GM19467 (cell line): ENCODE measurements around the gene GPER1.
A peak's percentile ranks its signal among the peaks of the same experiment; 100 is the strongest.

Experiments
- ATAC-seq: cut with Tn5 transposase; IDR thresholded peaks from one replicate; pipeline ENCODE4 v1.9.1; 2021; ENCODE audit warnings: mild to moderate bottlenecking, moderate library complexity; ENCODE audit not compliant: unreplicated experiment

GPER1 gene

DNA sequence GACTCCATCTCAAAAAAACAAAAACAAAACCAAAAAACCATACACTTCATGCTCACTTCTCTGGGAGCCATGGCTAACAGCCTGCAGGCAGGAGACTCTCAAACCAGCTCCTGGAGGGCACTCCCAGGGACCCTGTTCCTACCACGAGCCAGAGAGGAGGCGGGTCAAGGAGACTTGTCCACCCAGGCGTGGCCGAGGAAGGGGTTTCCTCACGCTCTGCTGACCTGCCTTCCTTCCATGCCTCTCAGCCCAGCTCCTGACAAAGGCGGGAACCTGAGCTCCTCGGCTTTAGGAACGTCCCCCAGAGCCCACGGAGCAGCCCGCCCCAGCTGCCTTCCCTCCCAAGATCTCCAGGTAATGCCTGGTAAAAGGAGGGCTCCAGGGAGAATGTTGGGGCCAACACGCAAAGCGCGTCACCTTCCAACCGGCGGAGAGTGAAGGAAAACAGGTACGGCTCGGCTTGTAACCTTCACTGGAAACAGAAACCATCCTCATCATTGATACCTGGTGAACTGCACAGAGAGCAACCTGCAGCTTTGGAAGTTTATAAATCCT is 34.0 kb upstream of the GPER1 start:
- ATAC-seq = no peak

DNA sequence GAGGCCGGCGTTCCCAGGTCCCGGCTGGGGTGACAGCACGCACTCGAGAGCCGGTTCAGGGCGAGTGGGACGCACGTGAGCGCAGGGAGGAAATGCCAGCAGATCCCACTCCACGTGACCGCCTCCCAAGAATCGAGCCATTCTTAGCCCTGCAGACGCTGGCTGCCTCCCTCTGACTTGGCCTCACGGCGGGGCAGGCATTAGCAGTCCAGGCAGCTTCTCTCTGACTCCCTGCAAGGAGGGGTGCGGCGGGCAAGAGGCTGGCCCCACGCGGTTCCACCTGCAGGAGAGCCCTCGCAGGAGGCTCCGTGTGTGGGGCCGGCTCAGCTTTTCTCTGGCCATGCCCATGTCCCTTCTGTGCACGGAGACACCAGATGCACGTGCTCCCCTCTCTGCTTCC is 33.5 kb upstream of the GPER1 start:
- no peak for ATAC-seq

DNA sequence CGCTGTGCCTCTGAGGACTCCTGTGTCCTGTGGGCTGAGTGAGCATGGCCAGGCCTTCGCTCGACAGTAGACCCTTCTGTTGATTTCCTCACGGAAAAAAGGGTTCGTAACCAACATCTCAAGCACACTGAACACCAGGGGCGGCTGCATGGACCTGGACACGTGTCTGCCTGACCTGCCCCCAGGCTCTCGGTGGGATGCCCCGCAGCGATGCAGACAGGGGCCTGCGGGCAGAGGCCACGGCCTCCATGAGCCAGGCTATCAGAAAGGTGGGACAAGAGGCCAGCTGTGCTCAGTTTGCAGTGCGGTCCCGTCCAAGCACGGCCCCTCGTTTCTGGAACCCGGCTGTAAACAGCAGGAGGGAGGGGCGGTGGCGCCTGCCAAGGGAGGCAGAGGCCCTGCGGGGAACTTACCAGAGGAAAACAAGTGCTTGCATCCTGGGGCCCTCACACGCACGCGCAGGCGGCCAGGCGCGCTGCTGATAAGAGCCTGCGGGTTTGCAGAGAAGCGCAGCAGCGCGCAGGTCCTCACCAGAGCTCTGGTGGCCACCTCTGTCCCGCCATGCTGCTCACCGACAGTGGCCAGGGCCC is 33.0 kb upstream of the GPER1 start:
- no peak for ATAC-seq

DNA sequence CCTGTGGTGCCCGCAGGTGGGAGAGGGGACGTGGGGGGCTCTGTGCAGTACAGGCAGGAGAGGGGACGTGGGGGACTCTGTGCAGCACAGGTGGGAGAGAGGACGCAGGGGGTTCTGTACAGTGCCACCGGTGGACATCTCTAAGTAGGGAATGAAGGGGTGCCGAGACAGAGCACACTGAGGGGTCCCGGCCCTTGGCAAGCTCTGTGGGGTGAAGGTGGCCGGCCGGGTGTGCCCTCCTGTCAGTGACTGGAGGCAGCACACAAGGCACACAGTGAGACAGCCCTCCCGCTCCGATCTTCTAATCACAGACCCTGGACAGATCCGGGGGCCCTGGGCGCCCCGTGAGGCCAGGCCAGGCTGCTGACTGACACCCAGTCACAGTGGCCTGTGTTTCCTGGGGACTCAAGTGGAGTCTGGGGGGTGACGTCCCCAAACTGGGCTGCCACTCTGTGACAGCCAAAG is 32.4 kb upstream of the GPER1 start:
- ATAC-seq = no peak

DNA sequence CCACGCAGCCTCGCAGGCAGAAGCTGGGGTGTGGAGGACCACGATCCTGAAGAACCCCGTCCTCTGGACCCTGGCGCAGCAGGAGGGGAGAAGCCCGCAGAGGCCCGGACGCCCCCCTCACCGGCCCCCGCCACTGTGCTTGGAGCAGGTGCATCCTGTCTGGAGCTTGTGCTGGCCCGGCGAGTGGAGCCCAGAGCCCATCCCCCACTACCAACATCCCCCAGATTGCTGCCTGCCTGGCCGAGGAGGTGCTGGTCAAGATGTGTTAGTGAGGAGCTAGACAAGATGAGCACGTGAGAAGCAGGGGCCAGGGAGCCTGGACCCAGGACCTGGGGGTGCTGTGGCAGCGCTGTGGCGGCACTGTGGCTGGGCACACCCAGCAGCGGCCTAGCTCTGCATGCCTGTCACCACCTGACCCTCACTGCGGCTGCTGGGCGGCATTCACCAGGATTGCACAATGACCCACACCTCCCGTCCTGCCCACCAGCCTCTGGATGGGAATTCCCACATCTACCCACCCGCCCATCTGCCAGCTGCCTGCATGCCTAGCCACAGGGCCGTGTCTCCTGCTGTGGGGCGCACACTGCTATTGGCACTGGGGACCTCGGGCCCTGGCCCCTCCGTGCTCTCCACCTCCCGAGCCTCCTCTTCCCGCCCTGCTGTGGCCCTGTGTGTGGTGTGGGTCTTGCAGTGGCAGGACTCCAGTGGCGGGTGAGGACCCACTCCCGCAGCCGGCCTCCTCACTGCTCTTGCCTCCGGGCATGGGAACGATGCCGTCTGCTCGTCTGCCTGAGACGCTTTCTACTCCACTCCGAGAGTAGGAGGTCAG is 31.7 kb upstream of the GPER1 start:
- no peak for ATAC-seq

DNA sequence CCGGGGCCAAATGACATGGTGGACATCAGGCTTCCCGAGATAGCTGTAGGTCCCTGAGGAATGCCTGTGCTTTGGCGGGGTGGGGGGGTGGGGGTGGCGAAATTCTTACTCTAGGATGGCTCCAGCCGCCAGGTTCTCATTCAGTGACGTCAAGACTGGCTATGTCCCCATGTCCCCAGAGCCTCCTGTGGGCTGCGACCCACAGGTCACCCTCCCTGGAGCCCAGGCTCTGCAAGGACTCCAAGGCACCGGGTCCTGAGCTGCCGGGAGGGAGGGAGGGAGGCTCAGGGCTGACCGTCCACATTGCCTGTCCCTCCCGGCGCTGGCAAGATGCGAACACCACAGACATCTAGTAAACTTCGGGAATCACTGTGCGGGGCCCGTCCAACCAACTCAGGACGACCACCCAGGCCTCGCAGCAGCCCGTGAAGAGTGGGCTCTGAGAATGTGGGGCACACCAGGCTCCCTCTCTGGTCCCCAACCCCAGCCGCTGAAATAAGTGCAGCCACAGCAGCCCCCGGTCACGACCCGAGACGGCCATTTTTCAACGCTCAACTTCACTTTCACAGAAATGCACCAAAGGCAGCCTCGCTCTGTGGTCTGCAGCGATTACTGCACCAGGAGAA is 31.0 kb upstream of the GPER1 start:
- ATAC-seq = no peak

DNA sequence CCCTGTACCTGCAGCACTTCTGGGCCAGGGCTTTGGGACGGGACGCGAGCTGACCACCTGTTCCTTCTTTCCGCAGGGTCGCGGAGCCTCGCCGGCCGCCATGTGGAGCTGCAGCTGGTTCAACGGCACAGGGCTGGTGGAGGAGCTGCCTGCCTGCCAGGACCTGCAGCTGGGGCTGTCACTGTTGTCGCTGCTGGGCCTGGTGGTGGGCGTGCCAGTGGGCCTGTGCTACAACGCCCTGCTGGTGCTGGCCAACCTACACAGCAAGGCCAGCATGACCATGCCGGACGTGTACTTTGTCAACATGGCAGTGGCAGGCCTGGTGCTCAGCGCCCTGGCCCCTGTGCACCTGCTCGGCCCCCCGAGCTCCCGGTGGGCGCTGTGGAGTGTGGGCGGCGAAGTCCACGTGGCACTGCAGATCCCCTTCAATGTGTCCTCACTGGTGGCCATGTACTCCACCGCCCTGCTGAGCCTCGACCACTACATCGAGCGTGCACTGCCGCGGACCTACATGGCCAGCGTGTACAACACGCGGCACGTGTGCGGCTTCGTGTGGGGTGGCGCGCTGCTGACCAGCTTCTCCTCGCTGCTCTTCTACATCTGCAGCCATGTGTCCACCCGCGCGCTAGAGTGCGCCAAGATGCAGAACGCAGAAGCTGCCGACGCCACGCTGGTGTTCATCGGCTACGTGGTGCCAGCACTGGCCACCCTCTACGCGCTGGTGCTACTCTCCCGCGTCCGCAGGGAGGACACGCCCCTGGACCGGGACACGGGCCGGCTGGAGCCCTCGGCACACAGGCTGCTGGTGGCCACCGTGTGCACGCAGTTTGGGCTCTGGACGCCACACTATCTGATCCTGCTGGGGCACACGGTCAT is 30.3 kb upstream of the GPER1 start:
- ATAC-seq = no peak

DNA sequence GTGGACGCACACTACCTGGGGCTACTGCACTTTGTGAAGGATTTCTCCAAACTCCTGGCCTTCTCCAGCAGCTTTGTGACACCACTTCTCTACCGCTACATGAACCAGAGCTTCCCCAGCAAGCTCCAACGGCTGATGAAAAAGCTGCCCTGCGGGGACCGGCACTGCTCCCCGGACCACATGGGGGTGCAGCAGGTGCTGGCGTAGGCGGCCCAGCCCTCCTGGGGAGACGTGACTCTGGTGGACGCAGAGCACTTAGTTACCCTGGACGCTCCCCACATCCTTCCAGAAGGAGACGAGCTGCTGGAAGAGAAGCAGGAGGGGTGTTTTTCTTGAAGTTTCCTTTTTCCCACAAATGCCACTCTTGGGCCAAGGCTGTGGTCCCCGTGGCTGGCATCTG is 29.6 kb upstream of the GPER1 start:
- ATAC-seq = no peak

DNA sequence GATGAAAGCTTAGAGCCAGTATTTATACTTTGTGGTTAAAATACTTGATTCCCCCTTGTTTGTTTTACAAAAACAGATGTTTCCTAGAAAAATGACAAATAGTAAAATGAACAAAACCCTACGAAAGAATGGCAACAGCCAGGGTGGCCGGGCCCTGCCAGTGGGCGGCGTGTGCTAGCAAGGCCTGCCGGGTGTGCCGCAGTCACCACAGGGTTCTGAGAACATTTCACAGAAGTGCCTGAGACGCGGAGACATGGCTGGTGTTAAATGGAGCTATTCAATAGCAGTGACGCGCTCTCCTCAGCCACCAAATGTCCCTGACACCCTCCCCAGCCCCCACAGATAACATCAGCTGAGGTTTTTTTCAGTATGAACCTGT is 29.1 kb upstream of the GPER1 start:
- no peak for ATAC-seq

DNA sequence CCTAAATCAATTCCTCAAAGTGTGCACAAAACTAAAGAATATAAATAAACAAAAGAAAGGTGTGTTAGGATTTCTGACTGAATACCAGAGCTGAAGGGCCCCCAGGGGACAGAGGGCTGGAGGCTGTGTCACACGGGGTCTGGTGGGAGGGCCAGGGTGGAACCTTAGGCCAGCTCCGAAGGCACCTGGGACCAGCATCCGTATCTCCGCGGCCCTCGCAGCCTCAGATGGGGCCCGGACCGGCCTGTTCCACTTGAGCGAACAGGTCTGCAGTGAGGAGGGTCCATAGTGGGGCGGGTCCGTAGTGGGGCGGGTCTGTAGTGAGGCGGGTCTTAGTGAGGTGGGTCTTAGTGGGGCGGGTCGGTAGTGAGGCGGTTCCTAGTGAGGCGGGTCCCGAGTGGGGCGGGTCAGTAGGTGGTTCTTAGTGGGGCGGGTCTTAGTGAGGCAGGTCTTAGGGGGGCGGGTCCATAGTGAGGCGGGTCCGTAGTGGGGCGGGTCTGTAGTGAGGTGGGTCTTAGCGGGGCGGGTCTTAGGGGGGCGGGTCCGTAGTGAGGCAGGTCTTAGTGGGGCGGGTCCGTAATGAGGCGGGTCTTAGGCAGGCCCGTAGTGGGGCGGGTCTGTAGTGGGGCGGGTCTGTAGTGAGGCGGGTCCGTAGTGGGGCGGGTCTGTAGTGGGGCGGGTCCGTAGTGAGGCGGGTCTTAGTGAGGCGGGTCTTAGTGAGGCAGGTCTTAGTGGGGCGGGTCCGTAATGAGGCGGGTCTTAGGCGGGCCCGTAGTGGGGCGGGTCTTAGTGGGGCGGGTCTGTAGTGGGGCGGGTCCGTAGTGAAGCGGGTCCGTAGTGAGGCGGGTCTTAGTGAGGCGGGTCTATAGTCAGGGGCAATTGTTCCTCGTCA is 28.5 kb upstream of the GPER1 start:
- ATAC-seq = no peak

DNA sequence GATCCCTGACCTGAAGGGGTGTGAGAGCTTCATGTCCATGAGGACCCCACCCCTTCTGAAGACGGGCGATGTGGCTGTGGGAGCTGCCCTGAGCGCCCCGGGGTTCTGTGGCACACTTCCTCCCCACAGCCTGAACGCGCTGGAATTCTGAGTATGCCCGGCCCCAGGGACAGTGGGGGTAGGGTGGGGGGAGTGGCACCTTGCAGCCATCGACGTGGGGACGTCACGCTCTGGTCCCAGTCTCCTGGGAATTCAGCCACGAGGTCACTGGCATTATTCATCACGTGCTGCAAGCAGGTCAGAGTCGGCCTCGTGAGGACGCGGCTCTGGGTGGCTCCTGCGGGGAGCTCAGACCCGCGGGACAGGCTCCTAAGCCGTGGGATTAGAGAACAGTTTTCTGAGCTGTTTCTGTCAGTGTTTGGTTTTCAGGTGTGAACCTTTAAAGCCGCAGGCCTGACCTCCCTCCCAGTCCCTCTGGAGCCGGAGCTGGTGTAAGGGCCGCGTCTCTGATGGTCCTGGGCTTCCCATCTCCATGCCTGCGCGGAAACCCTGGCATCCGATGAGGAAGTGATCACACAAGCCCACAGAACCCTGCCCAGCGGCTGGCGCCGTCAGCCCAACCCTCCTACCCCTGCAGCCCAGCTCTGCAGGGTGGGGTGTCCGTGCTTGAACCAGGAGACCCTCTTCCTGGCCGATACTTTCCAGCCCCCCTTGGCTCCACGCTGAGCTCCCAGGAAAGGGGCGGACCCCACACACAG is 27.4 kb upstream of the GPER1 start:
- ATAC-seq = no peak

DNA sequence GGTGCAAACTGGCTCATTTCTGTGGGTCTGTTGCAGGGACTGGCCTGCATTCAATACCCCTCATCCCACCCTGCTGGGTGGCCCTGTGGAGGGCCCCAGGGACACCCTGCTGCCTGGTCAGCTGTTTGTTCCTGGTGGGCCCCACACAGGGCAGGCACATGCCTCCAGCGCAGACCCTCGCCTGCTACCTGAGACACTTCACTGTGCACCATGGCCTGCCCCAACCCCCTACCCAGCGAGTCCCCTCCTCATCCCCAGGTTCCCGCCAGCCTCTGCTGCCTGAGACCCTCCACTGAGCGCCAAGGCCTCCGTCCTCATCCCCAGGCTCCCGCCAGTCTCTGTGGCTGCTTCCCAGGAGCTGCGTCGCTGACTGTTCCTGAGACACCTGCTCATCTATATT is 26.7 kb upstream of the GPER1 start:
- no peak for ATAC-seq

DNA sequence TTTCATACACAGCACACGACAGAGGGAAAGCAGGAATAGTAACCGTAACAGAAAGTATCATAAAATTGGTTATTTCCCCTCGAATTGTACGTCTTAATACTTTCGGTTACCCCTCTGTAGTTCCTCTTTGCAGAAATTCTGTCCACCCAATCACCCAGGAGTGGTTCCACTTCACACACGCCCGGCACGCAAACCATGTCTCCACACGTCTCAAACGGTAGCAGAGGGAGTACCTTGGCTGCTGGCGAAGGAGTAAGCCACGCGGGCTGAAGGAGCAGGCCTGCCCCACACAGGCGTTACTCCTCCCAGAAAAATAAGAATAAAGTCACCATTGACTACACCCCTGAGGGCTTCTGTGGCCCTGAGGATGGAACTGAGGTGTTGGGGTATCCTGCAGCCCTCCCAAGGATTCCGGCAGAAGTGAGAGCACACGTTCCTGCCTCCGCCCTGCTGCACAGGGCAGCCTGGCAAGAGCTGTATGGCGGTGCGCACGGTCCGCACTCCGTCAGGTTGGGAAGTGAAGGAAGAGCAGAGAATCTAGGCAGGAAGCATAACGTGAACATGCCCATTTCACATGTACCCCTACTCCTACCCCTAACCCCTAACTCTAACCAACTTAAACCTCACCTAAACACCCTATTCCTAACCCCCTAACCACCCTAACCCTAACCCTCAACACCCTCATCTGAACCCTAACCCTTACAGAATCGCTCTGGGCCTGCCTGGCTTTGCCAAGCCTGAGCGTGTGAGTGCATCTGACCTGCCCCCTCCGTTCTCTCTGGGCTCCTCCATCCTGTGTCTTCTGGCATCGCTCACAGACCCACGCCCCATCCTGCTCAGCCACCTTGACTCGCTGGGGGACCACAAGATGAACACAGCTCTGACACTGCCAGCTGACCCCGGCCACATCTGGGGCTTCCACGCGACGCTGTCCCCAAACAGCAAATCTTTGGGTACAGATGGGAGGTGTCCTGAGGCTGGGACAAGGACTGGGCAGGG is 25.3 kb upstream of the GPER1 start:
- peak; percentile 41 for ATAC-seq

DNA sequence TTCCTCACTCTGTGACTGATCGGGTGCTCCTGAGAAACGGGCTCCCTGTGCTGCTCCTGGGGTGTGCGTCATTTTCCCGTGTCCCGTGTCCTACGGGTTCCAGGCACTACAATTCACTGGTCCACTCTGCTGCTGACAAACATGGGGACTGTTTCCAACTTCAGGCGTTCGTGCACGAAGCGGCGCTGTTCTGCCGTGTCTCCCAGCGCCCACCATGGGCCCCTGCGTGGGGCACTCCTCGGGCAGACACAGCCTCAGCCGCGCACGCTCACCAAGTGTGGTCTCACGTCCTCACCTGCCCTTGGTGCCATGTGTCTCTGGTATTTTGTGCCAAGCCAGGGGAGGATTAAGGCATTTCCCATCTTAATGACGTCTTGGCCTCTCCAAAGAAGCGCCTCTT is 24.6 kb upstream of the GPER1 start:
- no peak for ATAC-seq

DNA sequence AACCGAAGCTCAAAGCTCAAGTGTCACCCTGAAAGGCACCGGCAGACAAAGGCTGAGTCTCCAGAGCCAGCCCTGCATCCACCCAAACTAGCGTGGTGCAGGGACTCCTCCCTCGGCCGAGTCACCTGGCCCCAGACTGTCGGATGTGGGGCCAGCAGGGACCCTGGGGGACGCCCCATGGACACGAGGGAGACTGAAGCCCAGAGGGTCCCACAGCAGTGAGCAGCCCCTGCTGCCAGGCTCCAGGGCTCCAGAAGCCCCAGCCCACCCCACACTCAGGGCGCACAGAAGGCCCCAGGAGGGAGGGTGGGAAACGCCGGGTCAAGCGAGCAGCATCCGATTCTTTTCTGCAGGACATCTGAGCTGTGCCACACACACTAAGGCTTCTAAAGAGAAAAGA is 23.3 kb upstream of the GPER1 start:
- no peak for ATAC-seq

DNA sequence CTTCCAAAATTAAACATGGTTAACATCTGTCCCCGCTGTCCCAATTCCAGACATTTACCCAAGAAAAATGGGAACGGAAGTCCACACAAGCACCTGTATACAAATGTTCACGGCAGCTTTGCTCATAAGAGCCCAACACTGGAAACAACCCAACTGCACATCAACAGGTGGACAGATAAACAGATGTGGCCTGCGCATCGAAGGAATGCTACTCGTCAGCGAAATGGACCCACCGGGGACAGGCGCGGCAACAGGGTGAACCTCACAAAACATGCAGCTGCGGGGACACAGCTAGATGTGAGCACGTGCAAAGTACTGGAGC is 22.7 kb upstream of the GPER1 start:
- ATAC-seq = no peak

DNA sequence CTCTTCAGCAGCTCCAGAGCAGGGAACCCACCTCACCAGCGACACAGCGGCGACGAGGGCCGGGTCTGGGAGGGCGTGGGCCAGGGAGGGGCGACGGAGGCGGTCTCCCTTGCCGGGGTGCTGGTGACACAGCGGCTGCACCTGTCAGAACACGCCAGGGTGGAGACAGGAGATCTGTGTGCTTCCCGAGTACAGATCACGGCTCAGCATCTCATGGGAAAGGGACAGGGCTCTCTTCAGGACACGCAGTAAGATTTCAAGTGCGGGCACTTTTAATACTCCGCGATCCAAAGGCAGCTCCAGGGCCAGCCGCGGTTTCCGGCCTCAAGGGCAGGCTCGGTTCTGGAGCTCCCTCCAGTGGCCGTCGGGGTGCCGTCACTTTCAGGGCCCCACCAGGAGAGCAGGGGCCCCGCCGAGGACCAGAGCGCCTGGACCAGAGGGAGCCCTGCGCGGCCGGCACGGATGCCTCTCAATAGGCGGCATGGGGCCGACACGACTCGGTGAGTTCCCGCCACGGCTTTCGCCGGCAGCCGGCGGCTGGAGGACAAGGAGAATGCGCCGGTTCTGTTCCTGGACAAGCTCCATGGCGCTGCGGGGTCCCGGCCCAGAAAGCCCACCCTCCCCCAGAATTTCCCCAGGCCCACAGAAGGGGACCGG is 22.2 kb upstream of the GPER1 start:
- peak; percentile 62 for ATAC-seq

DNA sequence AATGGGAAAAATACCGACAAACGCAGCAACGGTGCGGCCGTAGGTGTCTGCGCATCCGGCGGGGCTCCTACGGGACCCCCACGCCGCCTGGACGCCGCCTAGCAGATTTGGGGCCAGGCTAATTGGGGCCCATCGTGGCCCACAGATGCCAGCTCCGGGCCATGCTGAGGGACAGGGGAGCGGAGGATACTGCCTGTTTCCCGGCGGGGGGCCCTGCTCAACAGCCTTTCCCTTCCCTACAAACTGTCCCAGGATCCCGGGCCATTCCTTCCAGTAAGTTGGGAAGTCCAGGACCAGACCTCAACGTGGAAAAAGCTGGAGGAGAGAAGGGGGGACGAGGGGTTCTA is 21.7 kb upstream of the GPER1 start:
- no peak for ATAC-seq
